ENCODE data around the gene ADTRP.

ADTRP gene

GRCh38 chr6:11773013-11773412, 5.6 kb downstream of the ADTRP start:
- no peak for DNase-seq (ENCODE audit: low spot score)

GRCh38 chr6:11772109-11772825, 6.3 kb downstream of the ADTRP start:
- peak; percentile 84 for DNase-seq (ENCODE audit: low spot score)

GRCh38 chr6:11771473-11772048, 7.0 kb downstream of the ADTRP start:
- DNase-seq (ENCODE audit: low spot score): no peak

- DNase-seq (ENCODE audit: low spot score): peak; percentile 95
These were observed 7.8 kb downstream of the ADTRP start for GRCh38 chr6:11770546-11771466.

- no peak for DNase-seq (ENCODE audit: low spot score)
These were observed 8.6 kb downstream of the ADTRP start for GRCh38 chr6:11769811-11770545.

GRCh38 chr6:11769244-11769643, 9.4 kb downstream of the ADTRP start:
- DNase-seq (ENCODE audit: low spot score): no peak

GRCh38 chr6:11767978-11768756, 10.4 kb downstream of the ADTRP start:
- no peak for DNase-seq (ENCODE audit: low spot score)

- DNase-seq (ENCODE audit: low spot score): no peak
These were observed 11.1 kb downstream of the ADTRP start for GRCh38 chr6:11767458-11767857.

GRCh38 chr6:11766589-11767450, 11.8 kb downstream of the ADTRP start:
- peak; percentile 92 for DNase-seq (ENCODE audit: low spot score)

GRCh38 chr6:11766043-11766442, 12.6 kb downstream of the ADTRP start:
- DNase-seq (ENCODE audit: low spot score): no peak

GRCh38 chr6:11764250-11764604, 14.4 kb downstream of the ADTRP start:
- no peak for DNase-seq (ENCODE audit: low spot score)

- no peak for DNase-seq (ENCODE audit: low spot score)
These were observed 14.9 kb downstream of the ADTRP start for GRCh38 chr6:11763460-11764249.

- DNase-seq (ENCODE audit: low spot score): no peak
These were observed 15.7 kb downstream of the ADTRP start for GRCh38 chr6:11762794-11763459.

- DNase-seq (ENCODE audit: low spot score): no peak
These were observed 16.6 kb downstream of the ADTRP start for GRCh38 chr6:11761744-11762620.

- no peak for DNase-seq (ENCODE audit: low spot score)
These were observed 18.6 kb downstream of the ADTRP start for GRCh38 chr6:11760015-11760473.

- DNase-seq (ENCODE audit: low spot score): no peak
These were observed 19.7 kb downstream of the ADTRP start for GRCh38 chr6:11758878-11759277.

GRCh38 chr6:11756726-11757125, 21.9 kb downstream of the ADTRP start:
- DNase-seq (ENCODE audit: low spot score): no peak

GRCh38 chr6:11756292-11756691, 22.3 kb downstream of the ADTRP start:
- no peak for DNase-seq (ENCODE audit: low spot score)

Measured in AG08395 (cell line).